ENCODE results near the gene TMEM35A. TPM values are rescaled to one million over a fixed set of nuclear protein-coding genes. Genes with fewer than 3 reads are reported as not detected.
A peak's percentile ranks its signal among the peaks of the same experiment; 100 is the strongest.
"Not testable (repeated sequence)": the region's sequence is repeated elsewhere in the genome, so short reads cannot be mapped to it uniquely, and the experiment has no call there.

Gene TMEM35A
- total RNA-seq, 4 donors from 2014 or later = 0.42 to 2.7 (median 1.1) TPM; not detected in 1

DNA sequence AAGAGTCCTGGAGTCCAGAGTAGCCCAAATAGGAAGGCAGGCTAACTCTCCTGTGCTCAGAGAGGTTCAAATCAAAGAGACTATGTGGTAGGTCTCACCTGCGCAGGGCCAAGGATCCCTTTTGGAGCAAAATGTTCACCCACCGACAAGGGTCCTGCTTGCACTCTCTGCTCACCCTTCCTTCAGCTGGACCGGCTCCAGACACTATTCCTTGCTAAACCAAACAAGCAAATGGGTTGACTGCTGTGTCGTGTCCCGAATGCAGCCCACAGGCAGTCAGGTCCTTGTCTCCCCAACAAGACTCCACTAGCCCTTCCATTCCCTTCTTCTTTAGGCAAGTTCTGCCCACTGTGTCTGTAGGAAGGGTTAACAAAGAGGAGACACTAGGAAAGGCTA is 27.5 kb upstream of the TMEM35A start:
- WGBS, 2 donors = 0 to 35% methylated on average over 3 to 5 of the region's 5 CpGs
- H3K27ac ChIP-seq = peak overlapping the region; percentile 84 to 94 (median 90)
- DNase-seq = no peak
- H3K4me3 ChIP-seq = peak overlapping the region; percentile 52 to 70 (median 68)
- H3K9me3 ChIP-seq = no peaks in the 10 kb centered on the region
- no peaks in the 10 kb centered on the region for H3K27me3 ChIP-seq
- intact Hi-C loops (cut with DNase I) = no loop called here
- H3K4me1 ChIP-seq = peaks cover 0 to 21% (median 0%) of the 10 kb centered on the region in 3 donors
- TF ChIP-seq POLR2A (IDR thresholded peaks at IDR 0.05) = no peak
- TF ChIP-seq, protein P1, sequence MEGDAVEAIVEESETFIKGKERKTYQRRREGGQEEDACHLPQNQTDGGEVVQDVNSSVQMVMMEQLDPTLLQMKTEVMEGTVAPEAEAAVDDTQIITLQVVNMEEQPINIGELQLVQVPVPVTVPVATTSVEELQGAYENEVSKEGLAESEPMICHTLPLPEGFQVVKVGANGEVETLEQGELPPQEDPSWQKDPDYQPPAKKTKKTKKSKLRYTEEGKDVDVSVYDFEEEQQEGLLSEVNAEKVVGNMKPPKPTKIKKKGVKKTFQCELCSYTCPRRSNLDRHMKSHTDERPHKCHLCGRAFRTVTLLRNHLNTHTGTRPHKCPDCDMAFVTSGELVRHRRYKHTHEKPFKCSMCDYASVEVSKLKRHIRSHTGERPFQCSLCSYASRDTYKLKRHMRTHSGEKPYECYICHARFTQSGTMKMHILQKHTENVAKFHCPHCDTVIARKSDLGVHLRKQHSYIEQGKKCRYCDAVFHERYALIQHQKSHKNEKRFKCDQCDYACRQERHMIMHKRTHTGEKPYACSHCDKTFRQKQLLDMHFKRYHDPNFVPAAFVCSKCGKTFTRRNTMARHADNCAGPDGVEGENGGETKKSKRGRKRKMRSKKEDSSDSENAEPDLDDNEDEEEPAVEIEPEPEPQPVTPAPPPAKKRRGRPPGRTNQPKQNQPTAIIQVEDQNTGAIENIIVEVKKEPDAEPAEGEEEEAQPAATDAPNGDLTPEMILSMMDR (IDR thresholded peaks at IDR 0.05) = no peak
- no peaks in the 10 kb centered on the region for H3K36me3 ChIP-seq

DNA sequence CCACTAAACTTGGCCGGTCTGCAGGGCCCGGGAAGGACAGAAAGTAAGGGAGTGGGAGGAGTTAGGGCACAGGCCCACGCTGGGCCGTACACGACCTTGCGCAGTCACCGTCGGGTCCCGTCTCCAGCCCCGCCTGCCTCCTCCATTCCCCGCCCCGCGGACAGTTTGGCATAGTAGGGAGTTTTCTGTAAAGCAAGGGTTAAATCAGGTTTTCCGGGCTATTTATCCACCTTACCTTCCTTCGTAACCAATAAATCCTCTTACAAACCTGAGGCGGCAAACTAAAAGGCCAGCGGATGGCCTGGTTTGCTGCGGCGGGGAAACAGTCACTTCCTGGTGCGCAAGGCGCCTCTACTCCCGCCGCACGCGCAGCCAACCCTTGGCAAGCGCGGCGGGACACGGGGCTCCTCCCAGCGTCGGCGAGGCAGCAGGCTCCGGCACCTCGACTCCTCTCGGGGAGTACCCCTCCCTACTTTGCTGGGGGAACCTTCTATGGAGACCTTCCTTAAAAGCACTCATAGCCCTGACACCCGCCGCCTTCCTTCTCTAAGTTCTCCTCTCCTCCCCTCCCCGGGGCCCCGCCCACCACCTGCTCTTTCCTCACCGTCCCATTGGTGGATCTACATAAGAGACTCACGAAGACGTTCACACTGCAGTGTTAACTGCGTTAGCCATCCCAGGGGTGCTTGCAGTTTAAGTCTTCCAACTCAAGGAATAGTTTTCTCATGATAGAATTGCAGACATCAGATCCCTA is 27.0 kb upstream of the TMEM35A start, which contains the start of gene TRMT2B:
TRMT2B (minus strand) TSS at position 563 of the 754 bp plus-strand sequence. CDS start 9,822 bp downstream, outside the sequence.
- 0 to 26% methylated on average over 21 to 27 of the region's 43 CpGs for whole genome bisulfite sequencing, 2 donors
- H3K9me3 ChIP-seq = no peaks in the 10 kb centered on the region
- intact Hi-C loops (cut with DNase I) = no loop called here

DNA sequence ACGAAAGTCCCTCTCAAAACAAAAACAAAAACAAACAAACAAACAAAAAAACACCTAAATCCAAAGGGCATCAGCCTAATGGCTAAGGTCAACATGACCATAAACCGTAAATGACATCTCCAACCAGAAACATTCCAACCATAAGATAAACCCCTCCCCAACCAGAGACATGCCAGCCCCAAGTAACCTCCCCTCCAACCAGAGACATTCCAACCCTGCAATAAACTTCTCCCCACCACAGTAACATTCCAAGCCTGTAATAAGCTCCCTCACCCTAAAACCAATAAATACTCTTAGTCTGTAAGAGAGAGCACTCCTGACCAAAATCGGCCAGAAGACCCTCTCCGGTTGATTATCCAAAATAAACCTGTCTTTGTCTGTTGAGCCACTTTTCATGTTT is 22.1 kb upstream of the TMEM35A start:
- H3K27ac ChIP-seq = not testable (repeated sequence)
- WGBS, 2 donors = 90 to 97% methylated on average over 3 of the region's 4 CpGs

More for the DNA sequence above, 27.0 kb upstream of the TMEM35A start, which contains the start of gene TRMT2B:
- DNase-seq = peak; percentile 34
- no peaks in the 10 kb centered on the region for H3K27me3 ChIP-seq
- H3K36me3 ChIP-seq = no peaks in the 10 kb centered on the region
- peaks cover 0 to 21% (median 0%) of the 10 kb centered on the region in 3 donors for H3K4me1 ChIP-seq
- H3K27ac ChIP-seq = peak within 1 kb of the TSS; percentile 84 to 94 (median 90)
- TF ChIP-seq, protein P1 (IDR thresholded peaks at IDR 0.05) = no peak
- no peak for TF ChIP-seq POLR2A (IDR thresholded peaks at IDR 0.05)
- peak within 1 kb of the TSS; percentile 52 to 70 (median 68) for H3K4me3 ChIP-seq

DNA sequence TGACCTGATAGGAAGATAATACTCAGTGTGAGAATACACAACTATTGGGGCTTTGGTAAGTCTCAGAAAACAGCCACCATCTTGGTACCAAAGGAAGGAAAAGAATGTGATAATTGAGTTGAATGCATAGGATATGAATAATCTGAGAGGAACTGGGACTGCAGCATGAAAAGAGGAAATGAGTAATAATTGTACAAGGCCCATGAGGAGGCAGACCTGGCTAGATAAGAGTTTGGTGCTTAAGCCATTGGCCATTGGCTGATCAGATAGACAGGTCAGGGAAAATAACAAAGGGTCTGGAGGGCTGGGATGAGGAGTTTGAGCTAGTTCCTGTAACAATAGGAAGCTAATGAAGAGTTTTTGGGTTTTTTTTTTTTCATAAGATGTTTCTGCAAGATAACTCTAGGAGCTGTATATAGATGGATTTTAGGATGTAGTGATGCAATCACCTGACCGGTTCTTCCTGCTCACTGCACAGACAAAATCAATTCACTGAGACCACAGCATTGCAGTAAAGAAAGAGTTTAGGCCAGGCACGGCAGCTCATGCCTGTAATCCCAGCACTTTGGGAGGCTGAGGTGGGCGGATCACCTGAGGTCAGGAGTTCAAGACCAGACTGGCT is 21.5 kb upstream of the TMEM35A start:
- no peaks in the 10 kb centered on the region for H3K9me3 ChIP-seq
- no peaks in the 10 kb centered on the region for H3K27me3 ChIP-seq
- WGBS, 2 donors = 55% methylated on average over 3 of the region's 3 CpGs; no CpG with 5 or more reads in 1 of the 2 donors
- no peak for DNase-seq
- no peak for TF ChIP-seq POLR2A (IDR thresholded peaks at IDR 0.05)
- TF ChIP-seq, protein P1 (IDR thresholded peaks at IDR 0.05) = no peak
- intact Hi-C loops (cut with DNase I) = no loop called here
- H3K27ac ChIP-seq = no peak overlapping the region
- H3K36me3 ChIP-seq = no peaks in the 10 kb centered on the region
- peaks cover 0 to 3% (median 0%) of the 10 kb centered on the region in 3 donors for H3K4me1 ChIP-seq
- no peak overlapping the region for H3K4me3 ChIP-seq

More for the DNA sequence above, 22.1 kb upstream of the TMEM35A start:
- H3K4me1 ChIP-seq; intact Hi-C loops (cut with DNase I); H3K36me3 ChIP-seq; DNase-seq; H3K9me3 ChIP-seq; H3K27me3 ChIP-seq; H3K4me3 ChIP-seq: not testable (repeated sequence)

DNA sequence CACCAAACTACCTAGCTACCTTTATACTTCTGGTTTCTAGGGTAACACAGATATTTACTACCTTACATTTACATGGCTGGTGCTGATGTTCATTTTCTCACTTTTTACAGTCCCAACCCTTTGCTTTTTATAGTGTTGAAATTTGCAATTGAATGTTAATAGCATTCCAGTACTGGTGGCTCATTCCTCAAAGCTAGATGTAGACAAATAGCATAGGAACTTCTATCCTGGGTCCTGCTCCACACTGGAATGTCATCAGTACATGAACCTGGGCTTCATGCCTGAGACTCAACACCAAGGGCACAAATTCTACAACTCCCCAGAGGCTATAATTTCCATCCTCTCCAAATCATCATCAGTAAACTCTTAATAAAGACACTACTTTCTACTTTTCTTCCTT is 16.5 kb upstream of the TMEM35A start:
- Histone ChIP-seq H3K27ac (no peak overlapping the region), H3K9me3 (no peaks in the 10 kb centered on the region), H3K36me3 (no peaks in the 10 kb centered on the region), H3K4me1 (no peaks in the 10 kb centered on the region), H3K4me3 (no peak overlapping the region), H3K27me3 (no peaks in the 10 kb centered on the region)
- intact Hi-C loops (cut with DNase I) = no loop called here
- DNase-seq = no peak
- TF ChIP-seq POLR2A (IDR thresholded peaks at IDR 0.05) = no peak
- TF ChIP-seq, protein P1 (IDR thresholded peaks at IDR 0.05) = no peak
